Bronchial epithelial cell (primary cell): ENCODE results near the gene ZNF76. TPM values are rescaled to one million over a fixed set of nuclear protein-coding genes. Genes with fewer than 3 reads are reported as not detected.

Experiments used
- DNase-seq: peaks from one replicate; pipeline ENCODE4 v3.0.0-alpha.2; 2010; ENCODE audit warnings: low read depth
- FAIRE-seq: peaks from 2 replicates; lab custom pipeline; 2011; peaks lifted over from hg19 to GRCh38; lab: Jason Lieb, UNC
- H3K27me3 ChIP-seq: 2 replicates; pipeline ENCODE4 v1.5.1; 2011; ENCODE audit warnings: low read length; ENCODE audit not compliant: control insufficient read depth, insufficient read depth
- H3K36me3 ChIP-seq: 2 replicates; pipeline ENCODE4 v1.5.1; 2011; ENCODE audit warnings: low read length; ENCODE audit not compliant: control insufficient read depth, insufficient read depth
- H3K4me3 ChIP-seq: 2 replicates; pipeline ENCODE4 v1.5.1; 2011; ENCODE audit warnings: mild to moderate bottlenecking, low read depth, low read length, control low read depth
- total RNA-seq: library from RNA; depleted of rRNA; stranded (reverse); fragments of >200 nt; gene quantifications from 2 replicates; pipeline ENCODE4 v1.2.1, GENCODE V29; 2014
- TF ChIP-seq, protein P1 (sequence below): IDR thresholded peaks from 2 replicates; pipeline ENCODE4 v1.5.1; 2011; ENCODE audit warnings: mild to moderate bottlenecking, moderate library complexity, low read length, control low read depth, inconsistent platforms; ENCODE audit not compliant: insufficient read depth, severe bottlenecking

The ZNF76 gene
- total RNA-seq, 1 donor from 2014 or later: 5.3 TPM

DNA sequence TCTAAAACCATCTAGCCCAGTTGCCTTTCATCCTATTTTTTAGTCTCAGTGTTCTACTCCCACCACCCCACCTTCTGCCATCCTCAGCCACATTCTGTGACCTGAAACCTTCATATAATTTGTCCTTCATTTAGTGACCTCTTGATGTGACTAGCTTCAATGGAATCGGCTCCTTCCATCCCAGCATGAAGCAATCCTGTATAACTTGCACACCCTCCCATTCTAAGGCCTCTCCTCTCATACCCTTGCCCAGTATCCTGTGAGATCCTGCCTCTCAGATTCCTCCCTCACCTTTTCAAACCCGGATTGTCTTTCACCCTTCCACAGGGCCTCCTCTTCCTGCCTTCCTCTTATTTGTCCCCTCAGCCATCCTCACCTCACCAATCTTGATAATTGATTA is 3.1 kb downstream of the ZNF76 start:
- no peak for FAIRE-seq
- TF ChIP-seq, protein P1, sequence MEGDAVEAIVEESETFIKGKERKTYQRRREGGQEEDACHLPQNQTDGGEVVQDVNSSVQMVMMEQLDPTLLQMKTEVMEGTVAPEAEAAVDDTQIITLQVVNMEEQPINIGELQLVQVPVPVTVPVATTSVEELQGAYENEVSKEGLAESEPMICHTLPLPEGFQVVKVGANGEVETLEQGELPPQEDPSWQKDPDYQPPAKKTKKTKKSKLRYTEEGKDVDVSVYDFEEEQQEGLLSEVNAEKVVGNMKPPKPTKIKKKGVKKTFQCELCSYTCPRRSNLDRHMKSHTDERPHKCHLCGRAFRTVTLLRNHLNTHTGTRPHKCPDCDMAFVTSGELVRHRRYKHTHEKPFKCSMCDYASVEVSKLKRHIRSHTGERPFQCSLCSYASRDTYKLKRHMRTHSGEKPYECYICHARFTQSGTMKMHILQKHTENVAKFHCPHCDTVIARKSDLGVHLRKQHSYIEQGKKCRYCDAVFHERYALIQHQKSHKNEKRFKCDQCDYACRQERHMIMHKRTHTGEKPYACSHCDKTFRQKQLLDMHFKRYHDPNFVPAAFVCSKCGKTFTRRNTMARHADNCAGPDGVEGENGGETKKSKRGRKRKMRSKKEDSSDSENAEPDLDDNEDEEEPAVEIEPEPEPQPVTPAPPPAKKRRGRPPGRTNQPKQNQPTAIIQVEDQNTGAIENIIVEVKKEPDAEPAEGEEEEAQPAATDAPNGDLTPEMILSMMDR: no peak
- no peaks in the 10 kb centered on the region for H3K27me3 ChIP-seq
- no peak for DNase-seq
- no peaks in the 10 kb centered on the region for H3K36me3 ChIP-seq
- H3K4me3 ChIP-seq: no peak overlapping the region

DNA sequence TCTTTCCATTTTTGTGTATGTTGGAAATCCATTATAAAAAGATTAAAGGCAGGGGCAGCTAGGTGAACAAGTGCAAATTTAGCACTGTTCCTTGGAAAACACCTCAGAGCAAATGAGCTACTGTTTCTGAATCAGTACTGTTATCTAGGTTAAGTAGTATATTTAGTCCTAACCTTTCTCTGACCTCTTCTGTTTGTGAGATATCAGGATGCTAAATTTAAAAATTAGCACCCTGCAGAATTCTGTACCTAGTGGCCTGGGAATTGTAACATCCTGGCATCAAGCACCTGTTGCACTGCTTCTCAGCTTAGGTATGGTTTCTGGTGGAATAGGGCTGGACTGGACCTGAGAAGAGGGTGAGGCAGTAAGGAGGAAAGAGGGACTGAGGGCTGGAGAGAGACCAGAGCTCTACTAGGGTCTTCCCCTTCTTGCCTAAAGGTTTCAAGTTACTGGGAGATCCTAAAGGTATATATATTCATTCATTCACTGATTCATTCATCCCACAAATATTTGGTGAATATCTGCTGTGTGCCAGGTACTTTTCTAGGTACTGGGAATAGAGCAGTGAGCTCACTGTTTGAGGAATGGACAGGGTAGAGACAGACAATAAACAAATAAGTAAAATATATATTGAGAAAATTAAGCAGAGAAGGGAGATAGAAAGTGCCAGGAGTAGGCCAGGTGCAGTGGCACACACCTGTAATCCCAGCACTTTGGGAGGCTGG is 5.2 kb downstream of the ZNF76 start:
- H3K4me3 ChIP-seq: no peak overlapping the region
- TF ChIP-seq, protein P1: no peak
- H3K36me3 ChIP-seq: peaks cover 1% of the 10 kb centered on the region
- no peak for FAIRE-seq
- H3K27me3 ChIP-seq: no peaks in the 10 kb centered on the region
- DNase-seq: peak; percentile 35

DNA sequence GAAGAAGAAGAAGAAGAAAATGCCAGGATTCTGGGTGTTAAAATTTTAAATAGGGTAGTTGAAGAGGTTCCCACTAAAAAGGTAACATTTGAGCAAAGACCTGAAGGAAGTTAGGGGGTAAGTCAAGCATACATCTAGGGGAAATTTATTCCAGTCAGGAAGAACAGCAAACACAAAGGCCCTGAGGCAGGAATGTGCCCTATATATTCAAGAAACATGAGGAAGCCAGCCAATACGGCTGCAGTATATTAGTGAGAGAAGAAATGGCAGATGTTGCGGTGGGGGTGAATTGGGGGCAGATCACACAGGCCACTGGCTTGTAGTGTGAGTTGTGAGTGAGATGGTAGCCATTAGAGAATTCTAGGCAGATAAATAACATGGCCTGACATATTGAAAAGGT is 6.0 kb downstream of the ZNF76 start:
- TF ChIP-seq, protein P1: no peak
- Histone ChIP-seq H3K36me3 (peaks cover 1% of the 10 kb centered on the region), H3K4me3 (no peak overlapping the region), H3K27me3 (no peaks in the 10 kb centered on the region)
- FAIRE-seq (no peak), DNase-seq (no peak)

DNA sequence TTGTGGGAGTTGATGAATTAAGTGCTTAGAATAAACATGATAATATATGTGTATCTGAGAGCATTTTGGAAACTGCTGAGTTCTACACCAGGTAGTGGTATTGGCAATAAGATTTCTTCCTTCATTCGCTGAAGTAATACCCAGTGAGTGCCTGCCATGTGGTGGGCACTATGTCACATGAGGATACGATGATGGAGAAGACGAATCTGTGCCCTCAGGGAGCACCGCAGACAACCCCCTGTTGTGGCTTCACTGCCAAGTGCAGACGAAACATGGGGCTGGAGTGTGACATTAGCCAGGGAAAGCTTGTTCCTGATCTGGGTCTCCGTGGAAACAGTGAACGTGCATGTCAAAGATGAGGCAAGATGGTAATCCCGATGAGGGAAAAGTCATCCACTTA is 7.9 kb downstream of the ZNF76 start:
- FAIRE-seq (no peak), DNase-seq (no peak)
- H3K4me3 ChIP-seq: no peak overlapping the region
- no peaks in the 10 kb centered on the region for H3K27me3 ChIP-seq
- H3K36me3 ChIP-seq: peaks cover 1% of the 10 kb centered on the region
- TF ChIP-seq, protein P1: no peak

DNA sequence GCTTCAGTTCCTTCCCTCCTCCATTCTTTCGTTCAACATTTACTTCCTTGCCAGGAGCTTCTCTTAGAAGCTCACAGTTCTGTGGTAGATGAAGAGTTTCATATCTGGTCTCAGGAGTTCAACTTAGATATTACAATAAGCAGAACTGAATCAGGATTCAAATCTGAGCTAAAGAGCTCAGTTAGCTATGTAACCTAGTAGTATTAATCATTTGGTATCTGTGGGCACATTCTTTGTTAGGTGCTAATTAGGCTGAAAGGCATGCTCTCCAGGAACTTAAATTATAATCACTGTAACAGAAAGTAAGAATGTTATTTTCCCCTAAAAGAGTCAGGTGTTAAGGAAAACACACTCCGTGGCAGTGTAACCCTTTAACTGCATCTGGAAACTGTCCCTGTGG is 8.4 kb downstream of the ZNF76 start:
- DNase-seq (no peak), FAIRE-seq (no peak)
- Histone ChIP-seq H3K27me3 (no peaks in the 10 kb centered on the region), H3K4me3 (no peak overlapping the region), H3K36me3 (peaks cover 1% of the 10 kb centered on the region)
- TF ChIP-seq, protein P1: no peak

DNA sequence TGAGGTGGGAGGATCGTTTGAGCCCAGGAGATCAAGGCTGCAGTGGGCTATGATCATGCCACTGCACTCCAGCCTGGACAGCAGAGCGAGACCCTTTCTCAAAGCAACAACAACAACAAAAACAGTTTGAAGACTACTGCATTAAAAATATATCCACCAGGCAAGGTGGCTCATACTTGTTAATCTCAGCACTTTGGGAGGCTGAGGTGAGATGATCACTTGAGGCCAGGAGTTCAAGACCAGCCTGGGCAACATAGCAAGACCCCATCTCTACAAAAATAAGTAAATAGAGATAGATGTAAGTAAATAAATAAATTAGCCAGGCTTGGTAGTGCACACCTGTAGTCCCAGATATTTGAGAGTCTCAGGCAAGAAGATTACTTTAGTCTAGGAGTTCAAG is 12.5 kb downstream of the ZNF76 start:
- no peak for FAIRE-seq
- no peak for DNase-seq
- TF ChIP-seq, protein P1: no peak

More for the DNA sequence above, 12.5 kb downstream of the ZNF76 start:
- no peaks in the 10 kb centered on the region for H3K27me3 ChIP-seq
- H3K36me3 ChIP-seq: peaks cover 1% of the 10 kb centered on the region
- no peak overlapping the region for H3K4me3 ChIP-seq
